DMS79 treated with DMSO at 0.1 percent for 48 hours (cell line): ENCODE data around the gene NPHP4.
"Not testable (repeated sequence)": the region's sequence is repeated elsewhere in the genome, so short reads cannot be mapped to it uniquely, and the experiment has no call there.

Experiments
- DNase-seq: peaks from one replicate; lab custom pipeline; 2025; lab: John Stamatoyannopoulos, UW

Gene NPHP4

GRCh38 chr1:5934058-5934884, 58.0 kb downstream of the NPHP4 start:
- DNase-seq: no peak

DNA sequence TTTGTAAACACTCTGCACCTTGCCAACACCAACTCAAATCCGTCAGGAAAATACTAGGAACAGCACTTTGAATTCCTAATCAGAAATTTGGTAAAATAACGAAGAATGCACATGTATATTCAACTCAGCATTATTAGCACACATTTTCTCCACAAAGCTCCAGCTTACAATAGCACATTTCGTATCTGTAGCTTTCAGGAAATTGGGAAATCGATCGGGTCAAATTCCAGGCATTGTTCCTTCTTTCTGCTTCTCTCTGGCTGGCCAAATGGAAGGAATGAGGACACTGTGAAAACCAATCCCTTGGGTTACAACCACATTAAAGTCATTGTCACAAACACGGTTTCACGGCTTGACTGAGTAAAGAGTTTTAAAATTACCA, 58.6 kb downstream of the NPHP4 start:
- DNase-seq: no peak

GRCh38 chr1:5933050-5933449, 59.2 kb downstream of the NPHP4 start:
- DNase-seq: no peak

GRCh38 chr1:5928714-5929400, 63.4 kb downstream of the NPHP4 start:
- DNase-seq: no peak

GRCh38 chr1:5927506-5928370, 64.5 kb downstream of the NPHP4 start:
- no peak for DNase-seq

- no peak for DNase-seq
These were observed 65.4 kb downstream of the NPHP4 start for GRCh38 chr1:5926686-5927435.

- DNase-seq: not testable (repeated sequence)
These were observed 69.4 kb downstream of the NPHP4 start for GRCh38 chr1:5922700-5923330.

DNA sequence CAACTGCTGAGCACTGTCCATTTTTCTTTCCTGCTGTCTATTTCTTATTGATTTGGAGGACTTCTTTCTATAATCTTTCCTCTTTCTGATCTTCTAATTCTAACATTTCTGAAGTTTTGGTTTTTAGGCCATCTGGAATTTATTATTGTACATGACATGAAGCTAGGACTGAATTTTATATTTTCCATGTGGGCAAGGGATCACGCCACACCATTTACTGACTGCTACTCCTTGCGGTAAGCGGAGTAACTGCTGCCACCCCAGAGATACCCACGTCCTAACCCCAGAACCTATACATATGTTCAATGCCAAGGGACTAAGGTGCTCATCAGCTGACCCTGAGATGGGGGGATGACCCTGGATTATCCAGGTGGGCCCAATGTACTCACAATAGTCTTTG, 70.6 kb downstream of the NPHP4 start:
- no peak for DNase-seq

GRCh38 chr1:5921129-5921528, 71.1 kb downstream of the NPHP4 start:
- no peak for DNase-seq

DNA sequence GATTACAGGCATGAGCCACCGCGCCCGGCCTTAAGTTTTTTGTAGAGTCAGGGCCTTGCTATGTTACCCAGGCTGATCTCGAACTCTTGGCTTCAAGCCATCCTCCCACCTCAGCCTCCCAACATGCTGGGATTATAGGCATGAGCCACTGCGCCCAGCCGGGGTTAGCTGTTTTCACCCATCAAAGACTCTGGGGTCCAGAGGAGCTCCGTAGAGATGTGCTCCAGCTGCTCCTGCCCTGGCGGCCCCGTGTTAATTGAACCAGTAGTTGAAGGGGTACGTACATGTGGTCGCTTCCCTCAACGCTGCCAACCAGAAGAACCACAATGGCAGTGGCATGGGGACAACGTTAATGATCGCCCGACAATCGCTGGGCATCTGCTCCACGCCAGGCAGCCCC, 72.0 kb downstream of the NPHP4 start:
- no peak for DNase-seq

- DNase-seq: no peak
These were observed 74.0 kb downstream of the NPHP4 start for GRCh38 chr1:5918275-5918649.

- DNase-seq: no peak
These were observed 74.5 kb downstream of the NPHP4 start for GRCh38 chr1:5917591-5918274.

GRCh38 chr1:5917281-5917590, 75.0 kb downstream of the NPHP4 start:
- DNase-seq: no peak

GRCh38 chr1:5916572-5917280, 75.5 kb downstream of the NPHP4 start:
- DNase-seq: no peak

- DNase-seq: peak; percentile 54
These were observed 76.3 kb downstream of the NPHP4 start for GRCh38 chr1:5915587-5916571.

GRCh38 chr1:5914676-5915365, 77.4 kb downstream of the NPHP4 start:
- DNase-seq: no peak

DNA sequence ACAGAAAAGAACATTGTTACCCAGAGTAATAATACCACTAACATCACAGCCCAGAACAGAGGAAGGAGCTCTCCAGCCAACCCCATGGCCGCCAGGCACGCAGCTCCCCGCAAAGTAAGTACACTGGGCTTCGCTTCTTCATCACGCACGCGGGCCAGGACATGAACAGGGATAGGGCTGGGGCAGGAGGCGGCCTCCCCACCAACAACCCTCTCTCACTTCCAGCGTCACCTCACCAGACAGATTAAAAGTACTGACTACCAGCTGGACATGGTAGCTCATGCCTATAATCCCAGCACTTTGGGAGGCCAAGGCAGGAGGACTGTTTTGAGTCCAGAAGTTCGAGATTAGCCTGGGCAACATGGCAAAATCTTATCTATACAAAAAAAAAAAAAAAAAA, 78.3 kb downstream of the NPHP4 start:
- no peak for DNase-seq

GRCh38 chr1:5913078-5913845, 79.0 kb downstream of the NPHP4 start:
- no peak for DNase-seq
